Sigmoid colon (tissue), 7 donors: Measurements from ENCODE around the gene CIC. TPM values are rescaled to one million over a fixed set of nuclear protein-coding genes. Genes with fewer than 3 reads are reported as not detected.

Experiments
- DNase-seq: peaks from one replicate; pipeline ENCODE4 v3.0.0-alpha.2; 2019
- H3K27ac ChIP-seq, 4 donors: fragments of 200-600 bp; sonication (generic); one replicate each; pipeline ENCODE4 v1.5.1; 2016 to 2019; ENCODE audit warnings: mild to moderate bottlenecking in 1 of 4
- H3K27me3 ChIP-seq, 3 donors: fragments of 200-600 bp; sonication (generic); one replicate each; pipeline ENCODE4 v1.5.1; 2019; ENCODE audit warnings: mild to moderate bottlenecking in 1 of 3
- H3K36me3 ChIP-seq, 4 donors: fragments of 200-600 bp; sonication (generic); one replicate each; pipeline ENCODE4 v1.5.1; 2016 to 2019
- H3K4me1 ChIP-seq, 4 donors: fragments of 200-600 bp; sonication (generic); one replicate each; pipeline ENCODE4 v1.5.1; 2017 to 2019
- H3K4me3 ChIP-seq, 4 donors: fragments of 200-600 bp; sonication (generic); one replicate each; pipeline ENCODE4 v1.5.1; 2017 to 2019; ENCODE audit warnings: mild to moderate bottlenecking in 2 of 4, moderate library complexity in 1 of 4
- H3K9me3 ChIP-seq, 4 donors: fragments of 200-600 bp in 3 of 4; sonication (generic) in 3 of 4; one replicate each; pipeline versions ENCODE4 v1.5.1 to v1.6.1; 2013 to 2019
- EP300 ChIP-seq, 4 donors: sonication (generic); formaldehyde crosslinking; IDR thresholded peaks; one replicate each; pipeline ENCODE4 v1.6.1; 2017; ENCODE audit warnings: antibody characterized with exemption in 4 of 4
- POLR2A ChIP-seq, 2 donors: fragments of 450-650 bp; IDR thresholded peaks; one replicate each; pipeline ENCODE4 v1.6.1; 2016; ENCODE audit warnings: antibody characterized with exemption in 2 of 2, mild to moderate bottlenecking in 2 of 2, moderate library complexity in 2 of 2
- POLR2AphosphoS5 ChIP-seq, 4 donors: sonication (generic); formaldehyde crosslinking; IDR thresholded peaks; one replicate each; pipeline ENCODE4 v1.6.1; 2017; ENCODE audit warnings: antibody characterized with exemption in 4 of 4
- whole genome bisulfite sequencing, 2 donors: extraction: QIAGEN DNeasy Blood & Tissue Kit; methylation state at CpG; one replicate each; pipeline ENCODE4 v1.1.7; 2013; 5-methylcytosine and 5-hydroxymethylcytosine counted together
- intact Hi-C: fragments of 100-400 bp; cut with DNase I; formaldehyde crosslinking; loops from one replicate; pipeline ENCODE4 v1.15.1; 2023
- polyA plus RNA-seq, 3 donors: library from polyadenylated mRNA; stranded (reverse); fragments of 200-250 nt; gene quantifications; one replicate each; pipeline ENCODE4 v1.2.3, GENCODE V29; 2013
- total RNA-seq, 4 donors: library from RNA; depleted of rRNA; stranded (reverse); fragments of >200 nt; gene quantifications; one replicate each; pipeline ENCODE4 v1.1.0, GENCODE V29; 2016
- TF ChIP-seq, protein P1 (sequence below), 4 experiments: fragments of 450-650 bp in 3 of 4; fragments of 200-600 bp in 1 of 4; IDR thresholded peaks; one replicate each; pipeline ENCODE4 v1.5.1; 2016 to 2019; ENCODE audit warnings: antibody characterized with exemption in 4 of 4, mild to moderate bottlenecking in 3 of 4, moderate library complexity in 2 of 4
- donor health status: healthy with polysubstance abuse.
- donor health status: Bipolar disorder and iron deficiency.
- donor health status: healthy.

CIC gene
- total and polyA plus RNA-seq, 7 donors = 8.4 to 42.1 (median 20.0) TPM

DNA sequence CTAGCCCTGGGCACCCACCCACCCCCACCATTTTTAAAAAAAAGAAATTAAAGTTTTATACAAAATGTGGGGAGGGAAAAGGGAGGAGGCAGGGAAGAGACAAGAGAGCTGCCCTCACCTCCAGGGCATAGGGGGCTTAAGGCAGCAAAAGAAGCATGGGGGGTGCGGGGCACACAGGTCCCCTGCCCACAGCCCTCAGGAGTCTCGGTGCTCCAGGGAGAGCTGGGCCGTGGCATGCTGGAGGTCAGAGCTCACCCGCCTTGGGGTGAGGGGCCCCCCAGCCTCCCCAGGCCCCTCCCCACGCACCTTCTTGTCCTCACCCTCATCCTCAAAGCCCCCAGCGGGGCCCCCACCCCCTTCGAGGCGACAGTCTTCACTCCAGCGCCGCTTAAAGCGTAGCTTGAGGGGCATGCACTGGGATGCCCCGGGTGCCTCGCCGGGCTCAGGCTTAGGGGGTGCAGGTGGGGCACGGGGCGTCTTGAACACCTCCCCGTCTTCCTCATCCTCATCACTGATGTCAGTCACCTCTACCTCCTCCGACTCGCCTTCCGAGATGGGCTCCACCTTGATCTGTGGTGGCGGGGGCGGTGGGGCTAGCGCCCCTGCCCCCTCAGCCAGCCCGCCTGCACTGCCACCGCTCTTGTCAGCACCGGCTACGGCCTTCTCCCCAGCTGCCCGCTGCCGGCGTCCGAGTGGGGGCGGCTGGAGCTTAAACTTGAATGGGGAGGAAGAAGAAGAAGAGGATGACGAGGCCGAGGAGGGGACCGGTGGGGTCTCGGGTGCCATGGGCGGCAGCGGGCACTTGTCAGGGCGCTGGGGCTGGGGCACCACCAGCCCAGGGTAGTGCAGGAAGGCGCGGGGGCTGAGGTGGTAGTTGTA, 20.5 kb upstream of the CIC start:
- peaks cover 0 to 81% (median 72%) of the 10 kb centered on the region in 4 donors for H3K4me1 ChIP-seq
- WGBS, 2 donors = 91 to 93% methylated on average over 41 of the region's 41 CpGs
- no peak overlapping the region for H3K4me3 ChIP-seq
- H3K27me3 ChIP-seq = no peaks in the 10 kb centered on the region
- DNase-seq = no peak
- H3K36me3 ChIP-seq = peaks cover 14 to 22% (median 17%) of the 10 kb centered on the region in 4 donors
- no peak for TF ChIP-seq POLR2AphosphoS5 (IDR thresholded peaks at IDR 0.05)
- TF ChIP-seq, protein P1, sequence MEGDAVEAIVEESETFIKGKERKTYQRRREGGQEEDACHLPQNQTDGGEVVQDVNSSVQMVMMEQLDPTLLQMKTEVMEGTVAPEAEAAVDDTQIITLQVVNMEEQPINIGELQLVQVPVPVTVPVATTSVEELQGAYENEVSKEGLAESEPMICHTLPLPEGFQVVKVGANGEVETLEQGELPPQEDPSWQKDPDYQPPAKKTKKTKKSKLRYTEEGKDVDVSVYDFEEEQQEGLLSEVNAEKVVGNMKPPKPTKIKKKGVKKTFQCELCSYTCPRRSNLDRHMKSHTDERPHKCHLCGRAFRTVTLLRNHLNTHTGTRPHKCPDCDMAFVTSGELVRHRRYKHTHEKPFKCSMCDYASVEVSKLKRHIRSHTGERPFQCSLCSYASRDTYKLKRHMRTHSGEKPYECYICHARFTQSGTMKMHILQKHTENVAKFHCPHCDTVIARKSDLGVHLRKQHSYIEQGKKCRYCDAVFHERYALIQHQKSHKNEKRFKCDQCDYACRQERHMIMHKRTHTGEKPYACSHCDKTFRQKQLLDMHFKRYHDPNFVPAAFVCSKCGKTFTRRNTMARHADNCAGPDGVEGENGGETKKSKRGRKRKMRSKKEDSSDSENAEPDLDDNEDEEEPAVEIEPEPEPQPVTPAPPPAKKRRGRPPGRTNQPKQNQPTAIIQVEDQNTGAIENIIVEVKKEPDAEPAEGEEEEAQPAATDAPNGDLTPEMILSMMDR (IDR thresholded peaks at IDR 0.05) = no peak
- no peak for TF ChIP-seq EP300 (IDR thresholded peaks at IDR 0.05)
- intact Hi-C loops = no loop called here
- no peaks in the 10 kb centered on the region for H3K9me3 ChIP-seq
- H3K27ac ChIP-seq = peak overlapping the region; percentile 39 to 100 (median 100)

GRCh38 chr19:42249149-42249750, 19.8 kb upstream of the CIC start:
- intact Hi-C loops = no loop called here
- Histone ChIP-seq H3K9me3 (no peaks in the 10 kb centered on the region), H3K4me1 (peaks cover 0 to 74% (median 64%) of the 10 kb centered on the region in 4 donors), H3K36me3 (peaks cover 14 to 22% (median 17%) of the 10 kb centered on the region in 4 donors), H3K27me3 (no peaks in the 10 kb centered on the region), H3K4me3 (no peak overlapping the region), H3K27ac (peak overlapping the region; percentile 99 to 100 (median 100))
- DNase-seq = no peak
- TF ChIP-seq, protein P1 (IDR thresholded peaks at IDR 0.05) = no peak
- TF ChIP-seq EP300 (IDR thresholded peaks at IDR 0.05) (no peak), POLR2AphosphoS5 (IDR thresholded peaks at IDR 0.05) (no peak), POLR2A (IDR thresholded peaks at IDR 0.05) (no peak)
- 91% methylated on average over 36 of the region's 36 CpGs for WGBS, 2 donors

GRCh38 chr19:42249769-42250168, 19.3 kb upstream of the CIC start:
- no peaks in the 10 kb centered on the region for H3K27me3 ChIP-seq
- WGBS, 2 donors = 80 to 82% methylated on average over 6 of the region's 6 CpGs
- intact Hi-C loops = no loop called here
- TF ChIP-seq POLR2A (IDR thresholded peaks at IDR 0.05) (no peak), POLR2AphosphoS5 (IDR thresholded peaks at IDR 0.05) (no peak)
- no peaks in the 10 kb centered on the region for H3K9me3 ChIP-seq
- DNase-seq = no peak
- peaks cover 14 to 22% (median 17%) of the 10 kb centered on the region in 4 donors for H3K36me3 ChIP-seq
- H3K4me1 ChIP-seq = peaks cover 0 to 73% (median 63%) of the 10 kb centered on the region in 4 donors
- H3K27ac ChIP-seq = peak overlapping the region; percentile 99 to 100 (median 100)
- no peak overlapping the region for H3K4me3 ChIP-seq

DNA sequence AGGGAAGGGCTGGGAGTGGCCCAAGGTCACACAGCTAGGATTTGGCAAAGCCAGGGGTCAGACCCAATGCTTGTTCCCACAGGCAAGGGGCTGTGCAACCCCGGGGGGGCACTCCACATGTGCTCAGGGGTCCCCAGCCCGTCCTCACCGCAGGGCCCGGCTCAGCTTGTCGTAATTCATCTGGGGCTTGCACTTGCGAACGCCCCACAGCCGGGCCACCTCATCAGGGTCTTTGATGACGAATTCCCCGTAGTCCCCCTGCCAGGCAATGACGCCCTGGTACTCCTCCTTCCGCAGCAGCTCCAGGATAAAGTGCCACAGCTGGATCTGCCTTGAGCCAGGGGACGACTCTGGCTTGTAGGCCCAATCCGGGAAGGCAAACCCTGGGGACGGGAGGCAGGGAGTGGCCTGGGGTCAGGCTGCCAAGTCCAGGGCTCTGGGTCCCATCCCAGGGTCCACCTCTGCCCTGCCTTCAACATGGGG, 18.8 kb upstream of the CIC start:
- peak overlapping the region in 3 of 4 donors; percentile 15 to 25 (median 20) for H3K4me3 ChIP-seq
- peaks cover 14 to 22% (median 17%) of the 10 kb centered on the region in 4 donors for H3K36me3 ChIP-seq
- TF ChIP-seq EP300 (IDR thresholded peaks at IDR 0.05) (no peak), POLR2AphosphoS5 (IDR thresholded peaks at IDR 0.05) (no peak), POLR2A (IDR thresholded peaks at IDR 0.05) (no peak)
- TF ChIP-seq, protein P1 (IDR thresholded peaks at IDR 0.05) = no peak
- H3K9me3 ChIP-seq = no peaks in the 10 kb centered on the region
- 80 to 81% methylated on average over 15 of the region's 15 CpGs for WGBS, 2 donors
- no peaks in the 10 kb centered on the region for H3K27me3 ChIP-seq
- DNase-seq = peak; percentile 72
- peak overlapping the region; percentile 99 to 100 (median 100) for H3K27ac ChIP-seq
- intact Hi-C loops = no loop called here
- H3K4me1 ChIP-seq = peaks cover 0 to 68% (median 59%) of the 10 kb centered on the region in 4 donors
